ENCODE data around the gene RNF144B. TPM values are rescaled to one million over a fixed set of nuclear protein-coding genes. Genes with fewer than 3 reads are reported as not detected.

Gene RNF144B
- total and polyA plus RNA-seq, 9 of the 15 experiments (the other 6 are each of a cell fraction or from before 2014, with no cell fraction given) = 0.01 TPM; not detected in 8

GRCh38 chr6:18497006-18497405 lies 109.9 kb downstream of the RNF144B start:
- DNase-seq (ENCODE audit: extremely low read depth in 1 of 4, low spot score in 3 of 4) (no peak), ATAC-seq (no peak), FAIRE-seq (no peak)
- no TSS peak for BruUV-seq (replicated peaks)
- Histone ChIP-seq H3K4me3 (no peak overlapping the region), H3K4me1 (replicated peaks in 1 of 2; ENCODE audit: control insufficient read depth in 2 of 2, insufficient read depth in 2 of 2, low read length in 2 of 2) (no peaks in the 10 kb centered on the region), H3K4me2 (ENCODE audit: insufficient read depth, low read length) (no peak overlapping the region), H3K9me3 (replicated peaks; ENCODE audit: control insufficient read depth, insufficient read depth, low read depth, low read length) (no peaks in the 10 kb centered on the region), H3K36me3 (ENCODE audit: control insufficient read depth, insufficient read depth, low read length) (no peaks in the 10 kb centered on the region), H4K20me1 (replicated peaks; ENCODE audit: control insufficient read depth, insufficient read depth, low read length) (no peaks in the 10 kb centered on the region), H3K9ac (ENCODE audit: insufficient read depth in 1 of 2, low read depth in 2 of 2, low read length in 2 of 2) (no peak overlapping the region), H3K27me3 (ENCODE audit: control insufficient read depth in 2 of 2, insufficient read depth in 2 of 2, low read length in 2 of 2) (no peaks in the 10 kb centered on the region; a peak in 1 of 5 replicates), H3K79me2 (ENCODE audit: control insufficient read depth, insufficient read depth, low read length) (no peaks in the 10 kb centered on the region), H2AFZ (ENCODE audit: low read depth, low read length) (no peak overlapping the region), H3K9me1 (ENCODE audit: control insufficient read depth, insufficient read depth, low read length) (no peaks in the 10 kb centered on the region), H3K27ac (ENCODE audit: extremely low read depth, low read depth, low read length) (no peak overlapping the region)
- POLR2A ChIA-PET = interaction anchor here (0.9 kb wide), 1 partner anchor 10 kb away, joined by 3 read pairs; no protein-coding TSS in a partner anchor
- in situ Hi-C loops (cut with MboI) = no loop called here
- CTCF ChIA-PET (ENCODE audit: low intra/inter-chr PET ratio) = interaction anchor here (0.7 kb wide), 1 partner anchor 35 kb away, joined by 5 read pairs; no protein-coding TSS in a partner anchor
- intact Hi-C loops (cut with micrococcal nuclease) = no loop called here
- TF ChIP-seq RAD21 (CRISPR knock-in tag; conservative IDR thresholded peaks at IDR 0.05 in 1 of 2, IDR thresholded peaks at IDR 0.05 in 1 of 2) = no peak
- no peak for TF ChIP-seq E2F1 (CRISPR knock-in tag; IDR thresholded peaks at IDR 0.05)
- no peak for TF ChIP-seq USF2 (CRISPR knock-in tag; IDR thresholded peaks at IDR 0.05)
- TF ChIP-seq USF1 (CRISPR knock-in tag; IDR thresholded peaks at IDR 0.05) = no peak
- WGBS (ENCODE audit: insufficient coverage, low coverage, missing lambda C conversion rate) = 2% methylated on average over 2 of the region's 2 CpGs

Data from K562 (cell line).